ENCODE data around the gene HSP90AB1. TPM values are rescaled to one million over a fixed set of nuclear protein-coding genes. Genes with fewer than 3 reads are reported as not detected.
A peak's percentile ranks its signal among the peaks of the same experiment; 100 is the strongest.

The HSP90AB1 gene
- total RNA-seq, 3 donors from 2014 or later (not counting 1 experiment from before 2014, with no cell fraction given), result 256 to 372 (median 308) TPM

GRCh38 chr6:44269921-44270525 lies 23.1 kb downstream of the HSP90AB1 start, which contains the start of gene TMEM151B:
Gene TMEM151B (plus strand): TSS chr6:44270450. CDS start chr6:44270743, 293 bp downstream.
- intact Hi-C loops (cut with micrococcal nuclease), result loop anchor here (2.0 kb wide), 1 partner anchor 69 kb away; no protein-coding TSS in a partner anchor
- 11% methylated on average over 28 of the region's 29 CpGs for WGBS (ENCODE audit: insufficient coverage)
- H3K36me3 Mint-ChIP-seq, result no peaks in the 10 kb centered on the region
- H3K4me1 Mint-ChIP-seq, result peaks cover 0 to 27% of the 10 kb centered on the region in 2 donors
- no peak for ATAC-seq
- Histone ChIP-seq H3K27ac (ENCODE audit: low read length) (no peak within 1 kb of the TSS), H3K4me3 (ENCODE audit: low read length) (no peak within 1 kb of the TSS), H3K4me1 (ENCODE audit: control insufficient read depth, insufficient read depth, low read length) (peaks cover 19% of the 10 kb centered on the region), H3K27me3 (ENCODE audit: control insufficient read depth, insufficient read depth, low read length) (peaks cover 37% of the 10 kb centered on the region), H3K9me3 (ENCODE audit: control insufficient read depth, insufficient read depth, low read length) (no peaks in the 10 kb centered on the region), H3K36me3 (ENCODE audit: control insufficient read depth, insufficient read depth, low read length) (no peaks in the 10 kb centered on the region)
- no peak for TF ChIP-seq CTCF (IDR thresholded peaks at IDR 0.05)
- peak within 1 kb of the TSS in 1 of 2 donors; percentile 20 for H3K27ac Mint-ChIP-seq
- no peaks in the 10 kb centered on the region for H3K9me3 Mint-ChIP-seq
- peak in 1 of 2 donors; percentile 55 for DNase-seq
- H3K27me3 Mint-ChIP-seq (ENCODE audit: low read depth in 2 of 2), result peaks cover 45 to 47% of the 10 kb centered on the region in 2 donors
- H3K4me3 Mint-ChIP-seq, result peak within 1 kb of the TSS; percentile 69

- Histone ChIP-seq H3K27ac (ENCODE audit: low read length) (no peak overlapping the region), H3K36me3 (ENCODE audit: control insufficient read depth, insufficient read depth, low read length) (no peaks in the 10 kb centered on the region), H3K4me3 (ENCODE audit: low read length) (no peak overlapping the region), H3K9me3 (ENCODE audit: control insufficient read depth, insufficient read depth, low read length) (no peaks in the 10 kb centered on the region), H3K4me1 (ENCODE audit: control insufficient read depth, insufficient read depth, low read length) (peaks cover 20% of the 10 kb centered on the region), H3K27me3 (ENCODE audit: control insufficient read depth, insufficient read depth, low read length) (peaks cover 37% of the 10 kb centered on the region)
- peak overlapping the region; percentile 69 for H3K4me3 Mint-ChIP-seq
- ATAC-seq (peak in 1 of 3 donors; percentile 30), DNase-seq (peak in 1 of 2 donors; percentile 39)
- WGBS (ENCODE audit: insufficient coverage), result 2% methylated on average over 83 of the region's 90 CpGs
- no peaks in the 10 kb centered on the region for H3K9me3 Mint-ChIP-seq
- H3K27me3 Mint-ChIP-seq (ENCODE audit: low read depth in 2 of 2), result peaks cover 45 to 47% of the 10 kb centered on the region in 2 donors
- no peak for TF ChIP-seq CTCF (IDR thresholded peaks at IDR 0.05)
- H3K4me1 Mint-ChIP-seq, result peaks cover 0 to 25% of the 10 kb centered on the region in 2 donors
- H3K27ac Mint-ChIP-seq, result no peak overlapping the region
- intact Hi-C loops (cut with micrococcal nuclease), result no loop called here
- no peaks in the 10 kb centered on the region for H3K36me3 Mint-ChIP-seq
These were observed 23.9 kb downstream of the HSP90AB1 start for GRCh38 chr6:44270526-44271405.

- Mint-ChIP-seq H3K4me3 (peak overlapping the region; percentile 69), H3K9me3 (no peaks in the 10 kb centered on the region), H3K27me3 (ENCODE audit: low read depth in 2 of 2) (peaks cover 45 to 47% of the 10 kb centered on the region in 2 donors), H3K4me1 (peaks cover 0 to 25% of the 10 kb centered on the region in 2 donors), H3K36me3 (no peaks in the 10 kb centered on the region), H3K27ac (no peak overlapping the region)
- H3K27ac ChIP-seq (ENCODE audit: low read length), result no peak overlapping the region
- H3K36me3 ChIP-seq (ENCODE audit: control insufficient read depth, insufficient read depth, low read length), result no peaks in the 10 kb centered on the region
- TF ChIP-seq CTCF (IDR thresholded peaks at IDR 0.05), result no peak
- intact Hi-C loops (cut with micrococcal nuclease), result no loop called here
- peaks cover 40% of the 10 kb centered on the region for H3K27me3 ChIP-seq (ENCODE audit: control insufficient read depth, insufficient read depth, low read length)
- no peak for DNase-seq
- no peaks in the 10 kb centered on the region for H3K9me3 ChIP-seq (ENCODE audit: control insufficient read depth, insufficient read depth, low read length)
- peaks cover 17% of the 10 kb centered on the region for H3K4me1 ChIP-seq (ENCODE audit: control insufficient read depth, insufficient read depth, low read length)
- 89% methylated on average over 6 of the region's 6 CpGs for WGBS (ENCODE audit: insufficient coverage)
- no peak for ATAC-seq
- no peak overlapping the region for H3K4me3 ChIP-seq (ENCODE audit: low read length)
These were observed 24.5 kb downstream of the HSP90AB1 start for GRCh38 chr6:44271406-44271723.

All from natural killer cell (primary cell).